H9 (cell line): Measurements from ENCODE around the gene MAPK8IP1. TPM values are rescaled to one million over a fixed set of nuclear protein-coding genes. Genes with fewer than 3 reads are reported as not detected.

Source experiments
- DNase-seq: peaks from one replicate; pipeline ENCODE4 v3.0.0-alpha.2; 2017
- H2AFZ ChIP-seq: one replicate; pipeline ENCODE4 v1.6.1; 2013; ENCODE audit warnings: mild to moderate bottlenecking, low read length, control low read depth, moderate library complexity
- H2AK5ac ChIP-seq: 2 replicates; pipeline ENCODE4 v1.6.1; 2013; ENCODE audit warnings: low read length, control low read depth, mixed read lengths; ENCODE audit not compliant: insufficient read length
- H2BK120ac ChIP-seq: one replicate; pipeline ENCODE4 v1.6.1; 2013; ENCODE audit warnings: low read depth, mild to moderate bottlenecking, low read length, control low read depth, inconsistent platforms; ENCODE audit not compliant: poor library complexity, severe bottlenecking
- H2BK12ac ChIP-seq: 2 replicates; pipeline ENCODE4 v1.6.1; 2013; ENCODE audit warnings: low read length, control low read depth, mixed read lengths, low read depth; ENCODE audit not compliant: insufficient read length
- H2BK15ac ChIP-seq: 2 replicates; pipeline ENCODE4 v1.6.1; 2013; ENCODE audit warnings: low read depth, low read length, control low read depth
- H2BK20ac ChIP-seq: one replicate; pipeline ENCODE4 v1.6.1; 2013; ENCODE audit warnings: low read depth, mild to moderate bottlenecking, low read length, control low read depth, inconsistent platforms; ENCODE audit not compliant: poor library complexity, severe bottlenecking
- H2BK5ac ChIP-seq: 2 replicates; pipeline ENCODE4 v1.6.1; 2013; ENCODE audit warnings: low read length, control low read depth, mixed read lengths; ENCODE audit not compliant: insufficient read length
- H3K14ac ChIP-seq: 2 replicates; pipeline ENCODE4 v1.6.1; 2013; ENCODE audit warnings: low read length, control low read depth; ENCODE audit not compliant: insufficient read depth
- H3K18ac ChIP-seq: 2 replicates; pipeline ENCODE4 v1.6.1; 2013; ENCODE audit warnings: low read depth, mild to moderate bottlenecking, mixed read lengths, low read length, control low read depth; ENCODE audit not compliant: insufficient read length
- H3K23ac ChIP-seq: 2 replicates; pipeline ENCODE4 v1.6.1; 2013; ENCODE audit warnings: low read length, control low read depth, mixed read lengths, low read depth; ENCODE audit not compliant: insufficient read length
- H3K23me2 ChIP-seq: 2 replicates; pipeline ENCODE4 v1.6.1; 2013; ENCODE audit warnings: low read depth, mild to moderate bottlenecking, mixed read lengths, low read length, control low read depth; ENCODE audit not compliant: insufficient read length, poor library complexity, severe bottlenecking
- H3K27ac ChIP-seq: 2 replicates; pipeline ENCODE4 v1.5.1; 2013; ENCODE audit warnings: low read length, control low read depth, mixed read lengths, low read depth; ENCODE audit not compliant: insufficient read length
- H3K27me3 ChIP-seq: 2 replicates; pipeline ENCODE4 v1.6.1; 2013; ENCODE audit warnings: low read length, control low read depth, inconsistent platforms; ENCODE audit not compliant: insufficient read depth
- H3K4ac ChIP-seq: 2 replicates; pipeline ENCODE4 v1.6.1; 2013; ENCODE audit warnings: low read depth, mild to moderate bottlenecking, control low read depth, inconsistent platforms, low read length, moderate library complexity
- H3K4me1 ChIP-seq: 2 replicates; pipeline ENCODE4 v1.6.1; 2013; ENCODE audit warnings: low read length, control low read depth, inconsistent platforms; ENCODE audit not compliant: insufficient read depth
- H3K4me2 ChIP-seq: 2 replicates; pipeline ENCODE4 v1.6.1; 2013; ENCODE audit warnings: low read length, control low read depth, mixed read lengths; ENCODE audit not compliant: insufficient read length, insufficient read depth
- H3K56ac ChIP-seq: 2 replicates; pipeline ENCODE4 v1.6.1; 2013; ENCODE audit warnings: low read depth, mild to moderate bottlenecking, mixed read lengths, low read length, control low read depth; ENCODE audit not compliant: insufficient read length
- H3K79me1 ChIP-seq: 2 replicates; pipeline ENCODE4 v1.6.1; 2013; ENCODE audit warnings: low read depth, mild to moderate bottlenecking, moderate library complexity, low read length, control low read depth, inconsistent platforms; ENCODE audit not compliant: insufficient read depth, poor library complexity, severe bottlenecking
- H3K79me2 ChIP-seq: 2 replicates; pipeline ENCODE4 v1.6.1; 2013; ENCODE audit warnings: low read length, control low read depth, inconsistent platforms; ENCODE audit not compliant: insufficient read depth
- H3K9ac ChIP-seq: 2 replicates; pipeline ENCODE4 v1.6.1; 2013; ENCODE audit warnings: low read length, control low read depth, mixed read lengths; ENCODE audit not compliant: insufficient read length; ENCODE audit errors: extremely low read depth
- H3K9me3 ChIP-seq: one replicate; pipeline ENCODE4 v1.6.1; 2013; ENCODE audit warnings: low read depth, low read length, inconsistent platforms; ENCODE audit not compliant: control insufficient read depth
- H3T11ph ChIP-seq: one replicate; pipeline ENCODE4 v1.6.1; 2013; ENCODE audit warnings: mild to moderate bottlenecking, low read length, control low read depth, inconsistent platforms
- H4K20me1 ChIP-seq: one replicate; pipeline ENCODE4 v1.6.1; 2013; ENCODE audit not compliant: control insufficient read depth, insufficient read length, insufficient read depth
- H4K5ac ChIP-seq: 2 replicates; pipeline ENCODE4 v1.6.1; 2013; ENCODE audit warnings: low read depth, mild to moderate bottlenecking, mixed read lengths, low read length, control low read depth; ENCODE audit not compliant: insufficient read length
- H4K8ac ChIP-seq: replicated peaks from 2 replicates; pipeline ENCODE4 v1.6.1; 2013; ENCODE audit warnings: low read length, control low read depth, mixed read lengths, low read depth; ENCODE audit not compliant: insufficient read length
- H4K91ac ChIP-seq: 2 replicates; pipeline ENCODE4 v1.6.1; 2013; ENCODE audit warnings: low read depth, mild to moderate bottlenecking, moderate library complexity, mixed read lengths, low read length, control low read depth; ENCODE audit not compliant: insufficient read length
- H3K27ac Mint-ChIP-seq, 3 experiments: 2 replicates in 2 of 3; 3 replicates in 1 of 3; pipeline ENCODE4 v1.8.0; 2020 to 2021; ENCODE audit warnings: mixed read lengths in 3 of 3, mild to moderate bottlenecking in 1 of 3, moderate library complexity in 1 of 3
- H3K27me3 Mint-ChIP-seq: 2 replicates; pipeline ENCODE4 v1.8.0; 2021; ENCODE audit warnings: low read depth, mild to moderate bottlenecking, moderate library complexity, mixed read lengths
- H3K36me3 Mint-ChIP-seq, 3 experiments: 2 replicates in 2 of 3; 3 replicates in 1 of 3; pipeline ENCODE4 v1.8.0; 2020 to 2021; ENCODE audit warnings: low read depth in 3 of 3, mixed read lengths in 3 of 3; ENCODE audit not compliant: insufficient read depth in 1 of 3
- H3K4me1 Mint-ChIP-seq, 2 experiments: 2 replicates each; pipeline ENCODE4 v1.8.0; 2020; ENCODE audit warnings: mixed read lengths in 2 of 2
- H3K4me3 Mint-ChIP-seq, 2 experiments: 2 replicates in 1 of 2; 3 replicates in 1 of 2; pipeline ENCODE4 v1.8.0; 2020 to 2021; ENCODE audit warnings: mild to moderate bottlenecking in 2 of 2, mixed read lengths in 2 of 2, moderate library complexity in 1 of 2
- H3K9me3 Mint-ChIP-seq, 2 experiments: 2 replicates in 1 of 2; 3 replicates in 1 of 2; pipeline ENCODE4 v1.8.0; 2020; ENCODE audit warnings: mild to moderate bottlenecking in 2 of 2, mixed read lengths in 2 of 2, moderate library complexity in 1 of 2
- WGBS: extraction: QIAGEN DNeasy Blood & Tissue Kit; methylation state at CpG from one replicate; pipeline ENCODE4 v1.1.7; 2013; ENCODE audit warnings: missing lambda C conversion rate, low lambda C conversion rate, mixed read lengths; ENCODE audit not compliant: insufficient read length; ENCODE audit errors: extremely low coverage; 5-methylcytosine and 5-hydroxymethylcytosine counted together
- total RNA-seq: library from RNA; stranded (reverse); gene quantifications from 2 replicates; pipeline ENCODE4 v1.2.1, GENCODE V29; 2021
- TF ChIP-seq, protein P1 (sequence below): fragments of 200-600 bp; sonication (generic); conservative IDR thresholded peaks from 3 replicates; pipeline ENCODE4 v1.8.0; 2021; ENCODE audit warnings: antibody characterized with exemption, mild to moderate bottlenecking

MAPK8IP1 gene
- total RNA-seq, 1 experiment from 2014 or later, result 30.2 TPM

DNA sequence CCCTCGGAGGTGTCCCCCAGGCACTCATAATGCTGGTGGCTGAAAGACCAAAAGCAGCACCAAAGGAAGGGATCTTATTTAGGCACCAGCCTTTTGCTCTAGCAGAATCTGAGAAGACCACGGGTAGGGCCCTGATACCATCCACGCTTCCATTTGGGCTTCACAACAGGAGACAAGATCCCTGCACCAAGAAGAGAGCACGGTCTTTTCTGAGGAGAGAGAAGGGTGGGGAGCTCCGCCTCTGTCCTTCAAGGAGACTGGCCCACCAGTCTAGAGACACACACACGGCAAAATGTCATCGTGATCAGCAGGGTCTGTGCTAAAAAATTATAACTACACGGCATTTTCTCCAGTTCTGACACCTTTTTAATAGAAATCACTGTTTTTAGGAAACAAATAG is 46.8 kb downstream of the MAPK8IP1 start:
- DNase-seq, result no peak
- no peak overlapping the region for H3T11ph ChIP-seq
- no peaks in the 10 kb centered on the region for H3K23me2 ChIP-seq
- no peak overlapping the region for H3K27ac ChIP-seq
- no peak overlapping the region for H3K4ac ChIP-seq
- Mint-ChIP-seq H3K27ac (peak overlapping the region in 1 of 3 experiments; percentile 56; a peak in 2 of 7 replicates), H3K36me3 (peaks cover 1 to 61% (median 60%) of the 10 kb centered on the region in 3 experiments), H3K4me1 (peaks cover 5 to 15% of the 10 kb centered on the region in 2 experiments; a peak in 3 of 4 replicates), H3K4me3 (no peak overlapping the region; a peak in 1 of 5 replicates), H3K9me3 (no peaks in the 10 kb centered on the region), H3K27me3 (no peaks in the 10 kb centered on the region)
- H3K56ac ChIP-seq, result no peak overlapping the region
- no peak overlapping the region for H4K5ac ChIP-seq
- H4K8ac ChIP-seq, result no peak overlapping the region
- H3K79me1 ChIP-seq, result no peaks in the 10 kb centered on the region
- no peak overlapping the region for H2BK120ac ChIP-seq
- H2BK12ac ChIP-seq, result no peak overlapping the region
- no peak overlapping the region for H4K91ac ChIP-seq
- H2BK20ac ChIP-seq, result no peak overlapping the region
- H4K20me1 ChIP-seq, result no peaks in the 10 kb centered on the region
- TF ChIP-seq, protein P1, sequence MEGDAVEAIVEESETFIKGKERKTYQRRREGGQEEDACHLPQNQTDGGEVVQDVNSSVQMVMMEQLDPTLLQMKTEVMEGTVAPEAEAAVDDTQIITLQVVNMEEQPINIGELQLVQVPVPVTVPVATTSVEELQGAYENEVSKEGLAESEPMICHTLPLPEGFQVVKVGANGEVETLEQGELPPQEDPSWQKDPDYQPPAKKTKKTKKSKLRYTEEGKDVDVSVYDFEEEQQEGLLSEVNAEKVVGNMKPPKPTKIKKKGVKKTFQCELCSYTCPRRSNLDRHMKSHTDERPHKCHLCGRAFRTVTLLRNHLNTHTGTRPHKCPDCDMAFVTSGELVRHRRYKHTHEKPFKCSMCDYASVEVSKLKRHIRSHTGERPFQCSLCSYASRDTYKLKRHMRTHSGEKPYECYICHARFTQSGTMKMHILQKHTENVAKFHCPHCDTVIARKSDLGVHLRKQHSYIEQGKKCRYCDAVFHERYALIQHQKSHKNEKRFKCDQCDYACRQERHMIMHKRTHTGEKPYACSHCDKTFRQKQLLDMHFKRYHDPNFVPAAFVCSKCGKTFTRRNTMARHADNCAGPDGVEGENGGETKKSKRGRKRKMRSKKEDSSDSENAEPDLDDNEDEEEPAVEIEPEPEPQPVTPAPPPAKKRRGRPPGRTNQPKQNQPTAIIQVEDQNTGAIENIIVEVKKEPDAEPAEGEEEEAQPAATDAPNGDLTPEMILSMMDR, result no peak
- H2AFZ ChIP-seq, result no peak overlapping the region
- H2BK5ac ChIP-seq, result no peak overlapping the region
- H3K27me3 ChIP-seq, result no peaks in the 10 kb centered on the region
- H3K18ac ChIP-seq, result no peak overlapping the region
- H3K14ac ChIP-seq, result no peak overlapping the region
- H3K4me2 ChIP-seq, result no peak overlapping the region
- no peak overlapping the region for H2AK5ac ChIP-seq
- H3K23ac ChIP-seq, result no peak overlapping the region
- no peaks in the 10 kb centered on the region for H3K9me3 ChIP-seq
- no peak overlapping the region for H3K9ac ChIP-seq
- WGBS, result no CpG with 5 or more reads among the region's 8 CpGs
- no peak overlapping the region for H2BK15ac ChIP-seq
- no peaks in the 10 kb centered on the region for H3K79me2 ChIP-seq
- no peaks in the 10 kb centered on the region for H3K4me1 ChIP-seq
